Measurements from ENCODE around the gene CCDC85A.

Gene CCDC85A

GRCh38 chr2:56239030-56239429 lies 55.2 kb downstream of the CCDC85A start:
- no peak for DNase-seq (ENCODE audit: low spot score)

DNA sequence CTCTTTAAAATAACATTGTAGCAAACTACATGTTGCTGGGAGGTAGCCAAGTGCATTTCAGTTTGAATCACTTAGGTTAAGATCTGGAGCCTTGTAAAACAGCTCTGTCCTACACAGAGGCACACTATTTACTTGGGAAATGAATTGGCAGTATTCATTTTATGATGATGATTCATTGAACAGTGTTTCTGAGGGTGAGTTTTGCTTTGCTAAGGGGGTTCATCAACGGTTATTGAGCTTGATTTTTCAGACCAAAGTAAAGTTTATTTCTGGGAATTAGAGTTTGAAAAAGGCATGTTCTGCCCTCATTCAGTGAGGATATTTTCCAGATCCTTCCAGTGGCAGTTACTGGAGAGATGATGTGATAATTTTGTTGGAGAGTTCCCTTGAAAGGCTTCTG lies 55.6 kb downstream of the CCDC85A start:
- no peak for DNase-seq (ENCODE audit: low spot score)

DNA sequence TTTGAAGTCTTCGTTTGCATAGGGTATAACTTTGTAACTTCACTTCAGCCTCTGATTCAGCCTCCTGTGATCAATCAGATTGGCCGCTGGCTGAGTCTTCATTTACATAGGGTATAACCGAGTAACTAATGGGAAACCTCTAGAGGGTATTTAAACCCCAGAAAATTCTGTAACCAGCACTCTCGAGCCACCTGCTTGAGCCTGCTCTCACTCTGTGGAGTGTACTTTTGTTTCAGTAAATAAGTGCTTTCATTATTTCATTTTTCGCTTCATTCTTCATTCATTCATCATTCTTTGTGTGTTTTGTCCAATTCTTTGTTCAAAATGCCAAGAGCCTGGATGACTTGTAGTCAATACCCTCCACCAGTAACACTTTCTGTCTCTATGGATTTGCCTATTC lies 56.4 kb downstream of the CCDC85A start:
- DNase-seq (ENCODE audit: low spot score) = no peak

DNA sequence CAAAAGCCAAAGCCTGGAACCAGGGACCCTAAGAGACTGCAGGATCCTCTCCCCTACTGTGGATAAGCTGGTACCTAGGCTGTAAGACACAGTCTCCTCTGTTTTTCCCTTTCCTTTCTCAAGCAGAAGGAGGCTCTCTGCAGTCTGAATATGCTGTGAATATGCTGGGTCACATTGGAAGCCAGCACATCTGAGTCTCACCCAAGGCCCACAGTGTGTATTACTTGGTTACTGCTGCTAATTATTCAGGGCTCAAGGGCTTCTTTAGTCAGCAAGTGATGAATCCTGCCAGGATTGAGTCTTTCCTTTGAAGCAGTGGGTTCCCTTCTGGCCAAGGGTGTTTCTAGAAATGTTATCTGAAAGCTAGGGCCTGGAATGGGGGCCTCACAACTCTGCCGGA lies 60.7 kb downstream of the CCDC85A start:
- no peak for DNase-seq (ENCODE audit: low spot score)

- no peak for DNase-seq (ENCODE audit: low spot score)
Measured at GRCh38 chr2:56244911-56245530, 61.2 kb downstream of the CCDC85A start.

GRCh38 chr2:56248965-56249742 lies 65.4 kb downstream of the CCDC85A start:
- DNase-seq (ENCODE audit: low spot score) = no peak

GRCh38 chr2:56250153-56250729 lies 66.5 kb downstream of the CCDC85A start:
- DNase-seq (ENCODE audit: low spot score) = no peak

GRCh38 chr2:56260415-56260814 lies 76.6 kb downstream of the CCDC85A start:
- no peak for DNase-seq (ENCODE audit: low spot score)

GRCh38 chr2:56262241-56262640 lies 78.5 kb downstream of the CCDC85A start:
- DNase-seq (ENCODE audit: low spot score) = no peak

DNA sequence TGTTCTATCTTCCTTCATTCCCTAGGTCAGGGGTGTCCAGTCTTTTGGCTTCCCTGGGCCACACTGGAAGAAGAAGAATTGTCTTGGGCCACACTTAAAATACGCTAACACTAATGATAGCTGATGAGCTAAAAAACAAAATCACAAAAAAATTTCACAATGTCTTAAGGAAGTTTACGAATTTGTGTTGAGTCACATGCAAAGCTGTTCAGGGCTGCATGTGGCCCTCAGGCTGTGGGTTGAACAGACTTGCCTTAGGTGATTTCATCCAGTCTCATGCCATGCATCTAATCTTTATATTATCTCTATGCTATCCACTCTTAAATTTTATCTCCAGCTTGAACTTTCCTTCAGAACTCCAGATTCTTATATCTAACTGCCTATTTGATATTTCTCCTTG lies 80.1 kb downstream of the CCDC85A start:
- no peak for DNase-seq (ENCODE audit: low spot score)

GRCh38 chr2:56266761-56267414 lies 83.1 kb downstream of the CCDC85A start:
- DNase-seq (ENCODE audit: low spot score) = no peak

DNA sequence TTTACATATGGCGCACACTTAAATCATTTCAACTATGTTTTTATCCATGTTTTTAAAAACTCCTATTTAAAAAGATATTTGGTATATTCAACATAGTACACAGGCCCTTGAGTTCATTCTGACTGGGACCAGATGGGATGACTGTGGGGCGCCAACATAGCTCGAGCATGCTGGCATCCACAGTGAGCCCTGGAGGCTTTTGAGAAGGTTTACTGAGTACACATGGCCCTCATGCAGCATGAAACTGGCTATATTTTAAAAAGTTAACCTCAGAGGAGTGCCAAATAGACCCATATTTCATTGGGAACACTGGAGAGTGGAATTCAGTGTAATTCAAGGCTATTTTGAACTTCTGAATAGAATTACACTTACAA lies 83.6 kb downstream of the CCDC85A start:
- no peak for DNase-seq (ENCODE audit: low spot score)

GRCh38 chr2:56268856-56269255 lies 85.1 kb downstream of the CCDC85A start:
- DNase-seq (ENCODE audit: low spot score) = no peak

DNA sequence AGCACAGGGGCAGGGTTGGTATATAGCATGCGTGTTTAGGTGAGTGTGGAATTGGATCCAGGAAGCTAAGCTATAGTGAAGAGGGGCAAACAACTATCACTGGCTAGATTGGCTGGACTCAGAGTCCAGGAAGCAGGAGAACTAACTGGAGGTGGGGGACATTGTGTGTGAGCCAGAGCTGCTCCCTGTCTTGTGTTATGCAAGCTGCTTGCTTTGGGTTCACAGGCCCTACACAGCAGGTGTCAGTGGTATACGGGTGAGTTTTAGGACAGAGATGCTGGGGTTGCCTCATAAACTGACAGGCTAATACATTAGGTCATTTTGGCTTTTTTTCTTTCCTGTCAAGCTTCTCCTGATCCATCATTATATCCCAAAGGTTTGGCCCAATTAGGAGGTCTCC lies 87.5 kb downstream of the CCDC85A start:
- DNase-seq (ENCODE audit: low spot score) = no peak

DNA sequence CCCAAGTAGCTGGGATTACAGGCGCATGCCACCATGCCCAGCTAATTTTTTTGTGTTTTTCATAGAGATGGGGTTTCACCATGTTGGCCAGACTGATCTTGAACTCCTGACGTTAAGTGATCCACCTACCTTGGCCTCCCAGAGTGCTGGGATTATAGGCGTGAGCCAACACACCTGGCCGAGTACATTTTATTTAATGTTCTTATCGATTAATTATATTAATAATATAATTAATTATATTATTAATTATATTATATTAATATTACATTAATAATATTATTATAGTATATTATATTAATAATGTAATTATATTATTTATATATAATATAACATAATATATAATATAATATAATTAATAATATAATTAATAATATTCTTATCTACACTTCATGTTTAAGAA lies 101.4 kb downstream of the CCDC85A start:
- no peak for DNase-seq (ENCODE audit: low spot score)

DNA sequence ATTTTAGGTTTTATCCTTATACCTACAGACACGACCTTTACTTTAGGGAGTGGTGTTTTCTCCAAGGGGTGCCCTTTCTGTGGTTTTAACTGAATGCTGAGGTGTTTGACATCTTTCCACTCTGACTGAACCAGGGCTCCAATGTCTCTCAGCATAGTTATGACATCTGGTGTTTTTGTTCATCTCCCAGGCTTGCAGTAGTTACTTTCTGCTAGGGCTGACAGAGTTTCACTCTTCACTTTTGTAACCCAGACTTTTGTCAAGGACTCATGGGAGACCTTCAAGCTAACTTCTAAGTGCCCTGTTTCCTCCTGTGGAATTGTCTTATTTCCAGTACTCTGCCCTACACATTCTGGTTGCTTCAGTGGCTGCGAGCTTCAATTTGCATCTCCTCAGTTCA lies 103.1 kb downstream of the CCDC85A start:
- no peak for DNase-seq (ENCODE audit: low spot score)

DNA sequence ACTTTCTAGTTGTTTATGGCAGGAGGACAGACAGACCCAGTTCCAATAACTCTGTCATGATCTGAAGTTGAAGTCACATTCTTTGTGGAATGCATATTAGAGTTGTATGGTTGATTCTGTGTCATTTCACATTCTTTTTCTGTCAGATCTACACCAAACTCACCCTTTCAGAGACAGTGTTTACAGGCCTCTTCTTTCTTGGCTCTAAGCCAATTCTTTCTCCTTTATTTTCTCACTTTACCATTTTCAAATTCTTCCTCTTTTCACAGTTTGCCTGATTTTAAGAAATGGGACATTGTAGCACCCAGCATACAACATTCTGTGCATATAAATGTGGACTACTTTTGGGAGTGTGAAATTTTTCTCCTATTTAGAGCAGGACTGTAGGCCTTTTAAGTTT lies 103.7 kb downstream of the CCDC85A start:
- no peak for DNase-seq (ENCODE audit: low spot score)

GRCh38 chr2:56287974-56288373 lies 104.2 kb downstream of the CCDC85A start:
- no peak for DNase-seq (ENCODE audit: low spot score)

DNA sequence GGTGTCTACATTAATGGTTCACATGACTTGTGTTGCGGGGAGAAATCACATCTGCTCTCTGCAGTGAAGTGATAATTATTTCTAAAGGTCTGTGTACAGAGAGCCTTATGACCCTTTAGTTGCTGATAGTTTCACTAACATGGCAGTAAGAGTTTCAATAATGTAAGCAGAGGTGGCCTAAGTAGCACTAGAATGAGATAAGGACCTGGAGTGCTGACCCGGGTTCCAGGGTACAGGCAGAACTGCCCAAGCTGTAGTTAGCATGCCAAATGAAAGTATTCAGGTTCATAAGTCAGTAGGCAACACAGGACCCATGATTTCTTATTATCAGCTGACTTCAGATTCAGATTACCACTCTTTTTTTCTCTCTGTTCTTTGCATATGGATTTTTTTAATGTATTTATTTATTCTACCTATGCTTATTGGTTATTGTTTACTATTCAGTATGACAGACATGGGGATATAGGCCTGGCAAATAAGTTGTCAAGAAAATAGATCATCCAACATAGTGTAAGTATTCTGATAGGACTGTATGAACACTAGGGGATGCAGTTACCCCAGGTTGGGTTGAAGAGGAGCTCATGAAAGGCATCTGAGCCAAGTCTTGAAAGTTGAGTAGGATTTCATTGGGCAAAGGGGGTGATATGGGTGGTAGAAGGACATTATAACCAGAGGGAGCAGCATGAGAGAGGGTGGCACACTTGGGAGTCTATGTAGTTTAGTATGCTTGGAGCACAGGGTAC lies 105.2 kb downstream of the CCDC85A start:
- DNase-seq (ENCODE audit: low spot score) = no peak

DNA sequence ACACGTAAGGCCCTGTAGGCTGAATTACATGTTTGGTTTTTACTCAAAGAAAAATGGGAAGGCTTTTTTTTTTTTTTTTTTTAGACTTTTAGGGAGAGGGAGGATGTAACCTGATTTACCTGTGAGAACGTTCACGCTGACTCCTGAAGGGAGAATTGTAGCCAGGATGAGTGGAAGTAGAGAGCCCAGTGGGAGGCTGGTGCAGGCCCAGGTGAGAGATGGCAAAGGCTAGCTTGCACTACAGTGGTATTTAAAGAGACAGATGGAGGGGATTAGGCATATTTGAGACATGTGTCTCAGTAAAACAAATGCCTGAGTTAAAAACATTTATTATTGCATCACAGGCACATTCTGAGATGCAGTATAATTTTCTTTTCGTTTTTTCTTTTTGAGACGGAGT lies 107.9 kb downstream of the CCDC85A start:
- DNase-seq (ENCODE audit: low spot score) = no peak

DNA sequence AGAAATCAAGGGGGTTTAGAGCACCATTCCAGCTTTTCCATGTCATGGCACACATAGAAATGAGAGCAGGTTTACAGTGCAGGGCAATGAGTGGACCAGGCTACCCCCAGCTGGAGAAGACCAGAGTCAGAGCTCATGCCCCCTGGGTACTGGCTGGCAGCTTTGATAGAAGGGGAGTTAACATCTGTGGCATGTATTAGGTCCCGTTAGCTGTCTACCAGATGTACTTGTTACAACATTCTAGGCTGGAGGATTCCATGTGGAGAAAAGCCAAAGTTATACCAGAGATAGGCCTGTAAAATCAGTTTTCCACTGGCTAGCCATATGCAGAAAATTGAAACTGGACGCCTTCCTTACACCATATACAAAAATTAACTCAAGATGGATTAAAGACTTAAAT lies 109.2 kb downstream of the CCDC85A start:
- no peak for DNase-seq (ENCODE audit: low spot score)

- no peak for DNase-seq (ENCODE audit: low spot score)
Measured at GRCh38 chr2:56295666-56296065, 111.9 kb downstream of the CCDC85A start.
